Panc1 (cell line): ENCODE data around the gene CRYGD. TPM values are rescaled to one million over a fixed set of nuclear protein-coding genes. Genes with fewer than 3 reads are reported as not detected.

ENCODE experiments used
- ATAC-seq: fragments of 200-7000 bp; cut with Tn5 transposase; 2 replicates; pipeline ENCODE4 v1.9.1; 2020; ENCODE audit warnings: mild to moderate bottlenecking, moderate library complexity
- BruUV-seq: library from RNA; stranded (reverse); fragments of 400-500 nt; replicated peaks from 2 replicates; lab custom pipeline; 2021; lab: Mats Ljungman, UMichigan
- CTCF ChIA-PET: fragments of 300-600 bp; sonication (Branson Sonifier 250); formaldehyde crosslinking; loops from one replicate; lab custom pipeline; 2022; ENCODE audit warnings: antibody characterized with exemption; lab: Charles Lee
- POLR2A ChIA-PET: fragments of 300-600 bp; sonication (Branson Sonifier 250); formaldehyde crosslinking; loops from one replicate; lab custom pipeline; 2022; ENCODE audit warnings: antibody characterized with exemption; lab: Charles Lee
- DNase-seq: peaks from one replicate; pipeline ENCODE4 v3.0.0-alpha.2; 2010; ENCODE audit warnings: low read depth, low spot score
- H3K27ac ChIP-seq: 2 replicates; pipeline ENCODE4 v1.5.1; 2011; ENCODE audit warnings: mild to moderate bottlenecking, low read length, inconsistent platforms
- H3K27me3 ChIP-seq: fragments of 200-500 bp; sonication (Bioruptor generic); 2 replicates; pipeline ENCODE4 v1.6.0; 2014; ENCODE audit warnings: low read length, inconsistent platforms; ENCODE audit not compliant: control insufficient read depth, insufficient read depth
- H3K36me3 ChIP-seq: fragments of 200-500 bp; sonication (Bioruptor generic); 2 replicates; pipeline ENCODE4 v1.5.1; 2014; ENCODE audit warnings: inconsistent platforms, mild to moderate bottlenecking, low read length, moderate library complexity; ENCODE audit not compliant: control insufficient read depth, insufficient read depth
- H3K4me1 ChIP-seq: 2 replicates; pipeline ENCODE4 v1.5.1; 2011; ENCODE audit warnings: inconsistent platforms, mild to moderate bottlenecking, low read length, moderate library complexity; ENCODE audit not compliant: control insufficient read depth, insufficient read depth
- H3K4me3 ChIP-seq, 2 experiments: 2 replicates each; pipeline ENCODE4 v1.5.1; 2011 to 2012; ENCODE audit warnings: low read depth in 2 of 2, low read length in 2 of 2, mild to moderate bottlenecking in 2 of 2, inconsistent platforms in 1 of 2, moderate library complexity in 1 of 2
- H3K9me3 ChIP-seq: fragments of 200-500 bp; sonication (Bioruptor generic); 2 replicates; pipeline ENCODE4 v1.5.1; 2014; ENCODE audit warnings: low read depth, mild to moderate bottlenecking, inconsistent platforms, low read length, moderate library complexity; ENCODE audit not compliant: control insufficient read depth, insufficient read depth
- POLR2AphosphoS5 ChIP-seq: IDR thresholded peaks from 2 replicates; pipeline ENCODE4 v1.6.1; 2012; ENCODE audit warnings: mild to moderate bottlenecking, low read depth, low read length, moderate library complexity
- REST ChIP-seq, 2 experiments: IDR thresholded peaks; 2 replicates each; pipeline ENCODE4 v1.6.1; 2011 to 2012; ENCODE audit warnings: low read depth in 2 of 2, control low read depth in 1 of 2, low read length in 1 of 2, mild to moderate bottlenecking in 1 of 2, moderate library complexity in 1 of 2; ENCODE audit not compliant: insufficient read depth in 1 of 2
- SIN3A ChIP-seq: IDR thresholded peaks from 2 replicates; pipeline ENCODE4 v1.6.1; 2012; ENCODE audit warnings: low read depth, mild to moderate bottlenecking, low read length, moderate library complexity, borderline replicate concordance; ENCODE audit not compliant: insufficient read depth
- TCF7L2 ChIP-seq: IDR thresholded peaks from 2 replicates; pipeline ENCODE4 v1.6.1; 2011; ENCODE audit warnings: mild to moderate bottlenecking, low read depth, low read length, inconsistent platforms
- in situ Hi-C: cut with HindIII; loops from 2 replicates; pipeline ENCODE4 v1.10.0; 2016; ENCODE audit warnings: low sequenced_read_pairs, low pct_unique_long_range_greater_than_20kb
- intact Hi-C: fragments of 100-400 bp; cut with micrococcal nuclease; formaldehyde crosslinking; loops from one replicate; pipeline ENCODE4 v1.10.0; 2022; ENCODE audit not compliant: unreplicated experiment
- total RNA-seq: library from RNA; stranded (reverse); gene quantifications from one replicate; pipeline ENCODE4 v1.2.1, GENCODE V29; 2021; ENCODE audit not compliant: unreplicated experiment
- TF ChIP-seq, protein P1 (sequence below): fragments of 450-650 bp; IDR thresholded peaks from 2 replicates; pipeline ENCODE4 v1.5.1; 2017; ENCODE audit warnings: mild to moderate bottlenecking

The CRYGD gene
- total RNA-seq, 1 experiment from 2014 or later, result not detected

- Histone ChIP-seq H3K27me3 (no peaks in the 10 kb centered on the region), H3K36me3 (no peaks in the 10 kb centered on the region), H3K4me3 (no peak overlapping the region), H3K27ac (no peak overlapping the region), H3K9me3 (no peaks in the 10 kb centered on the region), H3K4me1 (no peaks in the 10 kb centered on the region)
- in situ Hi-C loops (no loop called here), intact Hi-C loops (no loop called here)
- ChIA-PET CTCF (no interaction called here), POLR2A (no interaction called here)
- TF ChIP-seq POLR2AphosphoS5, result no peak
- no peak for TF ChIP-seq REST (IDR thresholded peaks at IDR 0.05; ENCODE audit: insufficient read depth in 1 of 2, low read depth in 2 of 2, low read length in 1 of 2)
- no peak for TF ChIP-seq TCF7L2
- TF ChIP-seq, protein P1, sequence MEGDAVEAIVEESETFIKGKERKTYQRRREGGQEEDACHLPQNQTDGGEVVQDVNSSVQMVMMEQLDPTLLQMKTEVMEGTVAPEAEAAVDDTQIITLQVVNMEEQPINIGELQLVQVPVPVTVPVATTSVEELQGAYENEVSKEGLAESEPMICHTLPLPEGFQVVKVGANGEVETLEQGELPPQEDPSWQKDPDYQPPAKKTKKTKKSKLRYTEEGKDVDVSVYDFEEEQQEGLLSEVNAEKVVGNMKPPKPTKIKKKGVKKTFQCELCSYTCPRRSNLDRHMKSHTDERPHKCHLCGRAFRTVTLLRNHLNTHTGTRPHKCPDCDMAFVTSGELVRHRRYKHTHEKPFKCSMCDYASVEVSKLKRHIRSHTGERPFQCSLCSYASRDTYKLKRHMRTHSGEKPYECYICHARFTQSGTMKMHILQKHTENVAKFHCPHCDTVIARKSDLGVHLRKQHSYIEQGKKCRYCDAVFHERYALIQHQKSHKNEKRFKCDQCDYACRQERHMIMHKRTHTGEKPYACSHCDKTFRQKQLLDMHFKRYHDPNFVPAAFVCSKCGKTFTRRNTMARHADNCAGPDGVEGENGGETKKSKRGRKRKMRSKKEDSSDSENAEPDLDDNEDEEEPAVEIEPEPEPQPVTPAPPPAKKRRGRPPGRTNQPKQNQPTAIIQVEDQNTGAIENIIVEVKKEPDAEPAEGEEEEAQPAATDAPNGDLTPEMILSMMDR, result no peak
- TF ChIP-seq SIN3A, result no peak
- ATAC-seq, result no peak
- no peak for DNase-seq
- no TSS peak for BruUV-seq
These were observed 33.9 kb downstream of the CRYGD start for GRCh38 chr2:208090420-208090819.

GRCh38 chr2:208086029-208086428 lies 38.3 kb downstream of the CRYGD start:
- in situ Hi-C loops, result no loop called here
- POLR2A ChIA-PET, result no interaction called here

More at GRCh38 chr2:208086029-208086428, 38.3 kb downstream of the CRYGD start:
- Histone ChIP-seq H3K4me3 (no peak overlapping the region), H3K27ac (no peak overlapping the region), H3K9me3 (no peaks in the 10 kb centered on the region), H3K27me3 (no peaks in the 10 kb centered on the region), H3K36me3 (no peaks in the 10 kb centered on the region), H3K4me1 (no peaks in the 10 kb centered on the region)
- BruUV-seq, result no TSS peak
- DNase-seq, result no peak
- ATAC-seq, result no peak
- intact Hi-C loops, result no loop called here
- CTCF ChIA-PET, result no interaction called here
- TF ChIP-seq TCF7L2 (no peak), REST (IDR thresholded peaks at IDR 0.05; ENCODE audit: insufficient read depth in 1 of 2, low read depth in 2 of 2, low read length in 1 of 2) (no peak), SIN3A (no peak), POLR2AphosphoS5 (no peak)
- TF ChIP-seq, protein P1, result no peak
